DOHH2 (cell line): ENCODE results near the gene RNU7-1.

Experiments
- H3F3A ChIP-seq: fragments of 200-600 bp; sonication (generic), shearing (Covaris generic); 2 replicates; pipeline ENCODE4 v1.6.0; 2016; ENCODE audit warnings: antibody characterized with exemption, mild to moderate bottlenecking; ENCODE audit not compliant: control insufficient read depth, insufficient read depth
- H3K27ac ChIP-seq: fragments of 200-600 bp; sonication (generic); 2 replicates; pipeline ENCODE4 v1.5.1; 2014; ENCODE audit warnings: low read depth, mild to moderate bottlenecking, low read length, moderate library complexity
- H3K27me3 ChIP-seq: fragments of 200-600 bp; sonication (generic); 2 replicates; pipeline ENCODE4 v1.6.1; 2014; ENCODE audit warnings: mild to moderate bottlenecking, low read length, mixed read lengths; ENCODE audit not compliant: control insufficient read depth
- H3K36me3 ChIP-seq: fragments of 200-600 bp; sonication (generic); 2 replicates; pipeline ENCODE4 v1.6.1; 2014; ENCODE audit warnings: mild to moderate bottlenecking, low read length, moderate library complexity, mixed read lengths; ENCODE audit not compliant: control insufficient read depth
- H3K4me1 ChIP-seq: fragments of 200-600 bp; sonication (generic); 2 replicates; pipeline ENCODE4 v1.6.1; 2014; ENCODE audit warnings: mild to moderate bottlenecking, low read length, mixed read lengths; ENCODE audit not compliant: control insufficient read depth
- H3K4me2 ChIP-seq: fragments of 200-600 bp; sonication (generic); 2 replicates; pipeline ENCODE4 v1.6.0; 2014; ENCODE audit warnings: mild to moderate bottlenecking, low read length, moderate library complexity
- H3K4me3 ChIP-seq: fragments of 200-600 bp; sonication (generic); 2 replicates; pipeline ENCODE4 v1.5.1; 2014; ENCODE audit warnings: mild to moderate bottlenecking, low read length, mixed read lengths
- H3K79me2 ChIP-seq: fragments of 200-600 bp; sonication (generic); 2 replicates; pipeline ENCODE4 v1.6.1; 2014; ENCODE audit warnings: mild to moderate bottlenecking, low read length, mixed read lengths; ENCODE audit not compliant: control insufficient read depth
- H3K9me2 ChIP-seq: fragments of 200-600 bp; sonication (generic); replicated peaks from 2 replicates; pipeline ENCODE4 v1.6.1; 2014; ENCODE audit warnings: mild to moderate bottlenecking, low read length, mixed read lengths; ENCODE audit not compliant: control insufficient read depth
- H3K9me3 ChIP-seq: fragments of 200-600 bp; sonication (generic); 2 replicates; pipeline ENCODE4 v1.6.1; 2014; ENCODE audit warnings: antibody characterized with exemption, low read length, mixed read lengths; ENCODE audit not compliant: control insufficient read depth, insufficient read depth
- H4K20me1 ChIP-seq: fragments of 200-600 bp; sonication (generic); 2 replicates; pipeline ENCODE4 v1.6.0; 2014; ENCODE audit warnings: low read depth, mild to moderate bottlenecking, antibody characterized with exemption, low read length, moderate library complexity; ENCODE audit not compliant: control insufficient read depth, insufficient read depth
- EZH2phosphoT487 ChIP-seq: fragments of 200-600 bp; sonication (generic); IDR thresholded peaks from 2 replicates; pipeline ENCODE4 v1.6.1; 2017; ENCODE audit warnings: borderline replicate concordance, mild to moderate bottlenecking, antibody characterized with exemption, low read length, moderate library complexity, mixed read lengths
- TF ChIP-seq, protein P1 (sequence below): fragments of 200-600 bp; sonication (generic); IDR thresholded peaks from one replicate; pipeline ENCODE4 v1.5.1; 2014; ENCODE audit warnings: antibody characterized with exemption, mild to moderate bottlenecking, low read depth, low read length; ENCODE audit not compliant: poor library complexity, severe bottlenecking

The RNU7-1 gene

GRCh38 chr12:6952863-6953441 is 9.3 kb downstream of the RNU7-1 start:
- Histone ChIP-seq H3K79me2 (no peaks in the 10 kb centered on the region), H3K4me2 (peak overlapping the region; percentile 98), H3K4me1 (peaks cover 74% of the 10 kb centered on the region)

GRCh38 chr12:6953442-6954315 is 10.1 kb downstream of the RNU7-1 start:
- peaks cover 72% of the 10 kb centered on the region for H3K27me3 ChIP-seq
- H3K4me1 ChIP-seq: peaks cover 82% of the 10 kb centered on the region
- no peaks in the 10 kb centered on the region for H3K79me2 ChIP-seq
- peaks cover 10% of the 10 kb centered on the region; the same call in 1 of the 2 replicates for H4K20me1 ChIP-seq
- peak overlapping the region; percentile 73 for H3K4me3 ChIP-seq
- no peaks in the 10 kb centered on the region for H3K36me3 ChIP-seq
- peak overlapping the region; percentile 98 for H3K4me2 ChIP-seq
- H3K9me2 ChIP-seq: no peaks in the 10 kb centered on the region
- no peaks in the 10 kb centered on the region for H3K9me3 ChIP-seq
- TF ChIP-seq, protein P1, sequence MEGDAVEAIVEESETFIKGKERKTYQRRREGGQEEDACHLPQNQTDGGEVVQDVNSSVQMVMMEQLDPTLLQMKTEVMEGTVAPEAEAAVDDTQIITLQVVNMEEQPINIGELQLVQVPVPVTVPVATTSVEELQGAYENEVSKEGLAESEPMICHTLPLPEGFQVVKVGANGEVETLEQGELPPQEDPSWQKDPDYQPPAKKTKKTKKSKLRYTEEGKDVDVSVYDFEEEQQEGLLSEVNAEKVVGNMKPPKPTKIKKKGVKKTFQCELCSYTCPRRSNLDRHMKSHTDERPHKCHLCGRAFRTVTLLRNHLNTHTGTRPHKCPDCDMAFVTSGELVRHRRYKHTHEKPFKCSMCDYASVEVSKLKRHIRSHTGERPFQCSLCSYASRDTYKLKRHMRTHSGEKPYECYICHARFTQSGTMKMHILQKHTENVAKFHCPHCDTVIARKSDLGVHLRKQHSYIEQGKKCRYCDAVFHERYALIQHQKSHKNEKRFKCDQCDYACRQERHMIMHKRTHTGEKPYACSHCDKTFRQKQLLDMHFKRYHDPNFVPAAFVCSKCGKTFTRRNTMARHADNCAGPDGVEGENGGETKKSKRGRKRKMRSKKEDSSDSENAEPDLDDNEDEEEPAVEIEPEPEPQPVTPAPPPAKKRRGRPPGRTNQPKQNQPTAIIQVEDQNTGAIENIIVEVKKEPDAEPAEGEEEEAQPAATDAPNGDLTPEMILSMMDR: no peak
- no peak; the same call in 1 of the 2 replicates for TF ChIP-seq EZH2phosphoT487
- H3K27ac ChIP-seq: peak overlapping the region; percentile 74
- H3F3A ChIP-seq: no peaks in the 10 kb centered on the region

More at GRCh38 chr12:6952863-6953441, 9.3 kb downstream of the RNU7-1 start:
- Histone ChIP-seq H3K4me3 (peak overlapping the region; percentile 73), H3K36me3 (no peaks in the 10 kb centered on the region), H3K27me3 (peaks cover 69% of the 10 kb centered on the region), H3K27ac (peak overlapping the region; percentile 74), H3F3A (no peaks in the 10 kb centered on the region), H3K9me2 (no peaks in the 10 kb centered on the region), H3K9me3 (no peaks in the 10 kb centered on the region), H4K20me1 (peaks cover 10% of the 10 kb centered on the region; the same call in 1 of the 2 replicates)
- TF ChIP-seq, protein P1: no peak
- TF ChIP-seq EZH2phosphoT487: no peak

GRCh38 chr12:6954316-6955107 is 10.9 kb downstream of the RNU7-1 start:
- TF ChIP-seq, protein P1: no peak
- TF ChIP-seq EZH2phosphoT487: no peak
- no peaks in the 10 kb centered on the region for H3K9me3 ChIP-seq
- no peaks in the 10 kb centered on the region for H3K36me3 ChIP-seq
- peak overlapping the region; percentile 73 for H3K4me3 ChIP-seq
- H3K27me3 ChIP-seq: peaks cover 70% of the 10 kb centered on the region
- H3K4me2 ChIP-seq: peak overlapping the region; percentile 98
- peaks cover 83% of the 10 kb centered on the region for H3K4me1 ChIP-seq
- H3F3A ChIP-seq: no peaks in the 10 kb centered on the region
- H3K79me2 ChIP-seq: no peaks in the 10 kb centered on the region
- no peak overlapping the region; the same call in 1 of the 2 replicates for H3K27ac ChIP-seq
- peaks cover 10% of the 10 kb centered on the region; the same call in 1 of the 2 replicates for H4K20me1 ChIP-seq
- H3K9me2 ChIP-seq: no peaks in the 10 kb centered on the region
